GM12892 (cell line): ENCODE measurements around the gene ADARB2.

Experiments
- POLR2A ChIP-seq: IDR thresholded peaks from 2 replicates; pipeline ENCODE4 v1.6.1; 2011; ENCODE audit warnings: low read depth, low read length, control low read depth
- POLR2AphosphoS5 ChIP-seq: IDR thresholded peaks from 2 replicates; pipeline ENCODE4 v1.6.1; 2011; ENCODE audit warnings: low read depth, low read length, control low read depth
- TAF1 ChIP-seq: IDR thresholded peaks from 2 replicates; pipeline ENCODE4 v1.6.1; 2011; ENCODE audit warnings: low read depth, mild to moderate bottlenecking, control low read depth, low read length, borderline replicate concordance

DNA sequence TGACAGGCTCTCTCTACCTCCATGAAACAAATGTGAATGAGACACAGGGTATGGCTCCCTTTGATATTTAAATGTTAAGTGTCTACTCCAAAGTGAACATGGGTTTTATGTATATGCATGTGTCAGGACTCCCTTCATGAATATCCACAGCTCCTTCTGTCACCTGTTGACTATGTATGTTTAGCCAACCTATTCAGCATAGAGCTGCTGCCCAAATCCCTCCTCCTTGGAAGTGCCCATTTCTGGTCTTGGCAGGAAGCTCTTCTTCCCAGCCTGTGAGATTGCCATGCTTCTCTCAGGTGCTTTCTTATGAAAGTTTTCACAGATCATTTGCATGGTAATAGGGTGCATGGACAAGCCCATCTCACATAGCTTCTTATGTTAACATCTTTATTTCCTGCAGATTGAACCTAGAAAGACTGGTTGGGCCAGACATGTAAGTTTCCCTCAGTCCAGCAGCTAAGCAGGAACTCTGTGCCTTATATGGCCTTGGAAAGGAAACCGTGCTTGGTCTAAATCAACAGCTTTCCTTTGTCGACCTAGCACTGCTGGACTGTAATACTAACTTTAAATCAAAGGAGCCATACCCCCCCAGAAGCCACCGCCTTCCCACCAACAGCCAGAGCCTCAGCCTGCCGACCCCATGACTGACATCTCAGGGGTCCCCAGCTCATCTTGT is 288.9 kb downstream of the ADARB2 start:
- TF ChIP-seq POLR2A (no peak), POLR2AphosphoS5 (no peak), TAF1 (no peak)
